ENCODE measurements around the gene SLC6A13. TPM values are rescaled to one million over a fixed set of nuclear protein-coding genes. Genes with fewer than 3 reads are reported as not detected.

SLC6A13 gene
- total and polyA plus RNA-seq, 2 of the 8 experiments (the other 6 are each of a cell fraction or from before 2014, with no cell fraction given), result 0.03 TPM; not detected in 1

GRCh38 chr12:257521-258321, 4.9 kb downstream of the SLC6A13 start:
- no peak for TF ChIP-seq SP4 (IDR thresholded peaks at IDR 0.05; ENCODE audit: low read length)
- TF ChIP-seq SIN3A (conservative IDR thresholded peaks at IDR 0.05 in 1 of 2, IDR thresholded peaks at IDR 0.05 in 1 of 2; ENCODE audit: low read depth in 1 of 2, low read length in 2 of 2), result no peak
- TF ChIP-seq POU5F1 (IDR thresholded peaks at IDR 0.05; ENCODE audit: low read depth, low read length), result no peak
- no peak for TF ChIP-seq MAX (IDR thresholded peaks at IDR 0.05)
- TF ChIP-seq CTCF (IDR thresholded peaks at IDR 0.05; ENCODE audit: control extremely low read depth in 1 of 3, insufficient read depth in 1 of 3, low read depth in 1 of 3, low read length in 3 of 3), result no peak
- no peak for TF ChIP-seq RNF2 (IDR thresholded peaks at IDR 0.05; ENCODE audit: borderline replicate concordance, low read depth, low read length, missing control alignments, poor library complexity, severe bottlenecking)
- TF ChIP-seq KDM5A (IDR thresholded peaks at IDR 0.05; ENCODE audit: low read length), result no peak
- H2BK20ac ChIP-seq (ENCODE audit: low read length), result no peak overlapping the region
- H2BK12ac ChIP-seq (ENCODE audit: low read depth, low read length), result no peak overlapping the region
- no peak overlapping the region for H2BK5ac ChIP-seq (ENCODE audit: low read depth, low read length)
- H3K56ac ChIP-seq (replicated peaks; ENCODE audit: insufficient read length, low read depth, low read length), result no peak overlapping the region
- 0 out of 7 replicates have a peak, but pooled peaks cover 0 to 5% (median 0%) of the 10 kb centered on the region in 4 experiments for H3K27me3 ChIP-seq (replicated peaks in 1 of 4; ENCODE audit: control insufficient read depth in 3 of 4, extremely low read depth in 1 of 4, insufficient read depth in 3 of 4, low read length in 3 of 4)
- H3K14ac ChIP-seq (ENCODE audit: insufficient read length), result no peak overlapping the region
- H3K4me3 ChIP-seq (ENCODE audit: extremely low read depth in 1 of 4, insufficient read depth in 2 of 4, low read depth in 3 of 4, low read length in 4 of 4), result no peak overlapping the region
- FAIRE-seq (no peak), DNase-seq (ENCODE audit: low read depth in 1 of 2, low spot score in 2 of 2) (peak in 1 of 2 experiments; percentile 29)
- no peaks in the 10 kb centered on the region for H3K79me1 ChIP-seq (ENCODE audit: low read depth, low read length)
- H4K5ac ChIP-seq (ENCODE audit: insufficient read length, low read depth, low read length), result no peak overlapping the region
- H3K23me2 ChIP-seq (ENCODE audit: low read depth, low read length), result no peaks in the 10 kb centered on the region
- H2BK15ac ChIP-seq (ENCODE audit: low read length), result no peak overlapping the region
- H3K9me3 ChIP-seq (ENCODE audit: insufficient read depth in 2 of 2, low read depth in 1 of 2, low read length in 1 of 2), result no peaks in the 10 kb centered on the region
- H4K20me1 ChIP-seq (replicated peaks in 1 of 2; ENCODE audit: control insufficient read depth in 1 of 2, insufficient read depth in 2 of 2, low read length in 2 of 2), result no peaks in the 10 kb centered on the region
- H3K18ac ChIP-seq (ENCODE audit: extremely low read depth, low read length), result no peak overlapping the region
- H3K79me2 ChIP-seq (ENCODE audit: control insufficient read depth in 1 of 2, insufficient read depth in 2 of 2, low read length in 2 of 2), result no peaks in the 10 kb centered on the region
- no peak overlapping the region for H3K4me2 ChIP-seq (ENCODE audit: insufficient read depth in 1 of 2, low read depth in 2 of 2, low read length in 2 of 2)
- no peak overlapping the region for H4K8ac ChIP-seq (ENCODE audit: extremely low read depth, insufficient read depth, low read length)
- no peak overlapping the region for H2AK5ac ChIP-seq (ENCODE audit: low read depth, low read length)
- no peak overlapping the region for H2BK120ac ChIP-seq (replicated peaks; ENCODE audit: low read depth, low read length)
- H3K4me1 ChIP-seq (replicated peaks in 1 of 4; ENCODE audit: control insufficient read depth in 3 of 4, insufficient read depth in 4 of 4, low read length in 3 of 4), result peaks cover 0 to 2% (median 0%) of the 10 kb centered on the region in 4 experiments; a peak in 2 of 7 replicates
- H3K23ac ChIP-seq (ENCODE audit: insufficient read length), result no peak overlapping the region
- no peaks in the 10 kb centered on the region for H3K36me3 ChIP-seq (ENCODE audit: control insufficient read depth in 2 of 4, insufficient read depth in 4 of 4, low read length in 3 of 4)
- H3K9ac ChIP-seq (replicated peaks in 1 of 4; ENCODE audit: extremely low read depth in 1 of 4, low read depth in 3 of 4, low read length in 3 of 4), result no peak overlapping the region
- POLR2A ChIA-PET (ENCODE audit: partially characterized antibody), result no interaction called here
- no peak overlapping the region for H3K4ac ChIP-seq (replicated peaks; ENCODE audit: insufficient read length, low read depth, low read length)
- H2AFZ ChIP-seq (ENCODE audit: low read length), result peak overlapping the region; percentile 38; the same call in 1 of the 2 replicates
- no peak overlapping the region for H4K91ac ChIP-seq (replicated peaks; ENCODE audit: insufficient read length, low read length)
- CTCF ChIA-PET (ENCODE audit: partially characterized antibody), result interaction anchor here (1.9 kb wide), 1 partner anchor 12 kb away, joined by 4 read pairs; no protein-coding TSS in a partner anchor
- H3K27ac ChIP-seq (ENCODE audit: low read depth, low read length), result no peak overlapping the region
- WGBS, 2 experiments (ENCODE audit: extremely low coverage in 1 of 2, insufficient coverage in 1 of 2, insufficient read length in 1 of 2, insufficient replicate concordance in 2 of 2, low coverage in 1 of 2, low lambda C conversion rate in 2 of 2, missing lambda C conversion rate in 1 of 2), result 81% methylated on average over 14 of the region's 14 CpGs; no CpG with 5 or more reads in 1 of the 2 experiments
